Measurements from ENCODE around the gene PMEPA1.

DNA sequence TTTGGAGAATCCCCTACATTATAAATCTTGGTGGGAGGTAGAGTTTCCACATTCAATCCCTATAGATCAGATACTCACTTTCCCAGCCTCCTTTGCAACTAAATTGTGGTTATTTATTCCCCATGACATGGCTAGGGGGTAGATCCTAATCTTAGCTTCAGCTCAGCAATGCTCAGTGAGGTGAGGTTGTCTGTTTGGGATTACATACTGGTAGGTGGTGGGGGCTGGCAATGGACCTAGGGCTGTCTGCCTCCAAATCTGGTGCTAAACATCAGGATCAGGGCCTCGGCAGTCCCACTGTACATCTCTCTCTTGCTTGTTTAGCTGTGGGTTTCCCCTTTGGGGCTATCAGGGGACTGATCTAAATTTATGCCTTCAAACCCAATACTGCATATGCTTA lies 45.8 kb upstream of the PMEPA1 start:
- TF ChIP-seq, protein P1, sequence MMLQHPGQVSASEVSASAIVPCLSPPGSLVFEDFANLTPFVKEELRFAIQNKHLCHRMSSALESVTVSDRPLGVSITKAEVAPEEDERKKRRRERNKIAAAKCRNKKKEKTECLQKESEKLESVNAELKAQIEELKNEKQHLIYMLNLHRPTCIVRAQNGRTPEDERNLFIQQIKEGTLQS (IDR thresholded peaks at IDR 0.05), result no peak
- TF ChIP-seq, protein P2, sequence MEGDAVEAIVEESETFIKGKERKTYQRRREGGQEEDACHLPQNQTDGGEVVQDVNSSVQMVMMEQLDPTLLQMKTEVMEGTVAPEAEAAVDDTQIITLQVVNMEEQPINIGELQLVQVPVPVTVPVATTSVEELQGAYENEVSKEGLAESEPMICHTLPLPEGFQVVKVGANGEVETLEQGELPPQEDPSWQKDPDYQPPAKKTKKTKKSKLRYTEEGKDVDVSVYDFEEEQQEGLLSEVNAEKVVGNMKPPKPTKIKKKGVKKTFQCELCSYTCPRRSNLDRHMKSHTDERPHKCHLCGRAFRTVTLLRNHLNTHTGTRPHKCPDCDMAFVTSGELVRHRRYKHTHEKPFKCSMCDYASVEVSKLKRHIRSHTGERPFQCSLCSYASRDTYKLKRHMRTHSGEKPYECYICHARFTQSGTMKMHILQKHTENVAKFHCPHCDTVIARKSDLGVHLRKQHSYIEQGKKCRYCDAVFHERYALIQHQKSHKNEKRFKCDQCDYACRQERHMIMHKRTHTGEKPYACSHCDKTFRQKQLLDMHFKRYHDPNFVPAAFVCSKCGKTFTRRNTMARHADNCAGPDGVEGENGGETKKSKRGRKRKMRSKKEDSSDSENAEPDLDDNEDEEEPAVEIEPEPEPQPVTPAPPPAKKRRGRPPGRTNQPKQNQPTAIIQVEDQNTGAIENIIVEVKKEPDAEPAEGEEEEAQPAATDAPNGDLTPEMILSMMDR (IDR thresholded peaks at IDR 0.05; ENCODE audit: low read depth, low read length, missing input control), result no peak
